IMR-90 (cell line): ENCODE data around the gene FMO4. TPM values are rescaled to one million over a fixed set of nuclear protein-coding genes. Genes with fewer than 3 reads are reported as not detected.

Source experiments
- ATAC-seq: fragments of 200-7000 bp; cut with Tn5 transposase; 2 replicates; pipeline ENCODE4 v1.9.1; 2020; ENCODE audit warnings: low read depth, mild to moderate bottlenecking, moderate library complexity
- BruUV-seq: library from RNA; stranded (reverse); fragments of 400-500 nt; replicated peaks from 2 replicates; lab custom pipeline; 2021; lab: Mats Ljungman, UMichigan
- CTCF ChIA-PET: fragments of 300-600 bp; formaldehyde crosslinking; extraction: SDS; loops from one replicate; lab custom pipeline; 2021; ENCODE audit warnings: antibody characterized with exemption; lab: Yijun Ruan, JAX
- POLR2A ChIA-PET: fragments of 300-600 bp; sonication (Branson Sonifier 250); formaldehyde crosslinking; loops from one replicate; lab custom pipeline; 2022; ENCODE audit warnings: antibody characterized with exemption; ENCODE audit not compliant: unreplicated experiment; lab: Charles Lee
- DNase-seq: peaks from one replicate; pipeline ENCODE4 v3.0.0; 2013
- H2AFZ ChIP-seq: replicated peaks from 2 replicates; pipeline ENCODE3; 2013; ENCODE audit warnings: low read length, mild to moderate bottlenecking; ENCODE audit not compliant: poor library complexity
- H2AK5ac ChIP-seq: 2 replicates; pipeline ENCODE4 v1.6.1; 2013; ENCODE audit warnings: low read depth, low read length, inconsistent platforms
- H2AK9ac ChIP-seq: replicated peaks from 2 replicates; pipeline ENCODE3; 2013; ENCODE audit warnings: mild to moderate bottlenecking, low read depth, low read length, moderate library complexity; ENCODE audit not compliant: poor library complexity
- H2BK120ac ChIP-seq: 2 replicates; pipeline ENCODE4 v1.6.1; 2013; ENCODE audit warnings: low read depth, low read length, inconsistent platforms
- H2BK15ac ChIP-seq: 3 replicates; pipeline ENCODE4 v1.6.1; 2013; ENCODE audit warnings: low read depth, low read length, inconsistent platforms
- H2BK20ac ChIP-seq: 2 replicates; pipeline ENCODE4 v1.6.1; 2013; ENCODE audit warnings: low read depth, mild to moderate bottlenecking, inconsistent platforms, low read length, moderate library complexity
- H2BK5ac ChIP-seq: 2 replicates; pipeline ENCODE4 v1.6.1; 2013; ENCODE audit warnings: mild to moderate bottlenecking, low read depth, low read length, inconsistent platforms; ENCODE audit not compliant: poor library complexity, severe bottlenecking
- H3K14ac ChIP-seq: replicated peaks from 2 replicates; pipeline ENCODE4 v1.6.1; 2013; ENCODE audit warnings: low read depth, low read length, inconsistent platforms
- H3K18ac ChIP-seq: 2 replicates; pipeline ENCODE4 v1.6.1; 2013; ENCODE audit warnings: low read depth, low read length, control low read depth
- H3K23ac ChIP-seq: 2 replicates; pipeline ENCODE4 v1.6.1; 2013; ENCODE audit warnings: low read depth, low read length, inconsistent platforms
- H3K27ac ChIP-seq: 2 replicates; pipeline ENCODE4 v1.5.1; 2013; ENCODE audit warnings: mild to moderate bottlenecking, control low read depth, low read length; ENCODE audit not compliant: insufficient read depth
- H3K27me3 ChIP-seq: 2 replicates; pipeline ENCODE4 v1.6.1; 2013; ENCODE audit warnings: low read length; ENCODE audit not compliant: control insufficient read depth, insufficient read depth
- H3K36me3 ChIP-seq: 2 replicates; pipeline ENCODE4 v1.6.1; 2013; ENCODE audit warnings: low read length, mixed read lengths; ENCODE audit not compliant: control insufficient read depth, insufficient read depth
- H3K4ac ChIP-seq: 2 replicates; pipeline ENCODE4 v1.6.1; 2013; ENCODE audit warnings: low read depth, low read length, inconsistent platforms
- H3K4me1 ChIP-seq: 2 replicates; pipeline ENCODE4 v1.6.1; 2013; ENCODE audit warnings: low read length, mixed read lengths; ENCODE audit not compliant: control insufficient read depth, insufficient read depth
- H3K4me2 ChIP-seq: 2 replicates; pipeline ENCODE4 v1.6.1; 2013; ENCODE audit warnings: low read depth, mild to moderate bottlenecking, control low read depth, low read length, moderate library complexity
- H3K4me3 ChIP-seq: 2 replicates; pipeline ENCODE4 v1.5.1; 2013; ENCODE audit warnings: low read depth, mild to moderate bottlenecking, control low read depth, low read length, moderate library complexity; ENCODE audit not compliant: insufficient read depth
- H3K56ac ChIP-seq: 2 replicates; pipeline ENCODE4 v1.6.1; 2013; ENCODE audit warnings: low read length, inconsistent platforms; ENCODE audit not compliant: insufficient read depth; ENCODE audit errors: extremely low read depth
- H3K79me1 ChIP-seq, 2 experiments: 2 replicates each; pipeline ENCODE4 v1.6.1; 2013; ENCODE audit warnings: low read length in 2 of 2, inconsistent platforms in 1 of 2, low read depth in 1 of 2
- H3K9ac ChIP-seq: 2 replicates; pipeline ENCODE4 v1.6.1; 2013; ENCODE audit warnings: low read depth, low read length, control low read depth
- H3K9me1 ChIP-seq: 2 replicates; pipeline ENCODE4 v1.6.1; 2013; ENCODE audit warnings: low read length, inconsistent platforms; ENCODE audit not compliant: insufficient read depth
- H3K9me3 ChIP-seq: 2 replicates; pipeline ENCODE4 v1.6.1; 2013; ENCODE audit warnings: low read length; ENCODE audit not compliant: control insufficient read depth, insufficient read depth
- H4K20me1 ChIP-seq: 2 replicates; pipeline ENCODE4 v1.6.1; 2013; ENCODE audit warnings: low read length, inconsistent platforms; ENCODE audit not compliant: insufficient read depth
- H4K5ac ChIP-seq: 2 replicates; pipeline ENCODE4 v1.6.1; 2013; ENCODE audit warnings: mild to moderate bottlenecking, low read depth, low read length, control low read depth
- H4K8ac ChIP-seq, 2 experiments: 2 replicates each; pipeline ENCODE4 v1.6.1; 2013; ENCODE audit warnings: low read depth in 2 of 2, low read length in 2 of 2, control low read depth in 1 of 2, inconsistent platforms in 1 of 2
- H4K91ac ChIP-seq: 2 replicates; pipeline ENCODE4 v1.6.1; 2013; ENCODE audit warnings: low read depth, low read length, inconsistent platforms; ENCODE audit not compliant: insufficient read depth
- BHLHE40 ChIP-seq: fragments of 150-350 bp; IDR thresholded peaks from 2 replicates; pipeline ENCODE4 v1.6.1; 2016; ENCODE audit warnings: mild to moderate bottlenecking, low read depth, low read length
- CEBPB ChIP-seq: IDR thresholded peaks from 2 replicates; pipeline ENCODE4 v1.6.1; 2012; ENCODE audit warnings: low read depth, low read length, improper control_type of control experiment
- WGBS, 2 experiments: methylation state at CpG; one replicate each; pipeline versions ENCODE4 v1.1.5 to v1.1.7; 2013; ENCODE audit warnings: missing lambda C conversion rate in 2 of 2; ENCODE audit not compliant: insufficient read length in 1 of 2; ENCODE audit errors: extremely low coverage in 2 of 2; 5-methylcytosine and 5-hydroxymethylcytosine counted together
- dilution Hi-C: fragments of 300-500 bp; cut with HindIII; formaldehyde crosslinking; loops from one replicate; pipeline ENCODE4 v1.14.3; 2018; ENCODE audit warnings: low sequenced_read_pairs; ENCODE audit not compliant: unreplicated experiment
- in situ Hi-C: fragments of 300-500 bp; cut with MboI; formaldehyde crosslinking; loops from 3 replicates; pipeline ENCODE4 v1.14.3; 2019; ENCODE audit warnings: low sequenced_read_pairs, inconsistent platforms, mixed read lengths
- intact Hi-C: fragments of 100-400 bp; cut with micrococcal nuclease; formaldehyde crosslinking; loops from 2 replicates; pipeline ENCODE4 v1.10.0; 2022
- polyA plus RNA-seq, 3 experiments: library from polyadenylated mRNA; depleted of rRNA; stranded (reverse); fragments of >200 nt; gene quantifications; 2 replicates each; pipeline ENCODE4 v1.2.3, GENCODE V29; 2012; ENCODE audit warnings: low replicate concordance in 1 of 3
- total RNA-seq: library from RNA; depleted of rRNA; stranded (reverse); fragments of >200 nt; gene quantifications from 2 replicates; pipeline ENCODE4 v1.2.3, GENCODE V29; 2012

Gene FMO4
- total and polyA plus RNA-seq, 2 of the 4 experiments (the other 2 are of a cell fraction) = 0.36 to 0.55 TPM

DNA sequence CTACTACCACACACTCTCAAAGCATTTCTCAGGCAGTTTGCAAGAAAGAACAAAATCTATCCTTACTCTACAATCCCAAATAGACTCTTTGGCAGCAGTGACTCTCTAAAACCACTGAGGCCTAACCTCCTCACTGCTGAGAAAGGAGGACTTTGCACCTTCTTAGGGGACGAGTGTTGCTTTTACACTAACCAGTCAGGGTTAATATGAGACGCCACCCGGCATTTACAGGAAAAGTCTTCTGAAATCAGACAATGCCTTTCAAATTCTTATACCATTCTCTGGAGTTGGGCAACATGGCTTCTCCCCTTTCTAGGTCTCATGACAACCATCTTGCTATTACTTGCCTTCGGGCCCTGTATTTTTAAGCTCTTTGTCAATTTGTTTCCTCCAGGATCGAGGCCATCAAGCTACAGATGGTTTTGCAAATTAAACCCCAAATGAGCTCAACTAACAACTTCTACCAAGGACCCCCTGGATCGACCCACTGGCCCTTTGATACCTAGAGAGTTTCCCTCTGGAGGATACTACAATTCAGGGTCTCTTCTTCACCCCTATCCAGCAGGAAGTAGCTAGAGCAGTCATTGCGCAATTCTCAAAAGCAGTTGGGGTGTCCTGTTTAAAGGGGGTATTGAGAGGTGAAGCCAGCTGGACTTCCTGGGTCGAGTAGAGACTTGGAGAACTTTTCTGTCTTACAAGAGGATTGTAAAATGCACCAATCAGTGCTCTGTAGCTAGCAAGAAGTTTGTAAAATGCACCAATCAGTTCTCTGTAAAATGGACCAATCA lies 2.0 kb upstream of the FMO4 start:
- H3K9me1 ChIP-seq = no peaks in the 10 kb centered on the region
- no peak overlapping the region for H2BK20ac ChIP-seq
- H4K8ac ChIP-seq = no peak overlapping the region
- TF ChIP-seq BHLHE40 = no peak
- peak; percentile 79 for TF ChIP-seq CEBPB
- H2BK5ac ChIP-seq = no peak overlapping the region
- H2BK15ac ChIP-seq = no peak overlapping the region
- no peaks in the 10 kb centered on the region for H3K36me3 ChIP-seq
- H3K4me3 ChIP-seq = no peak overlapping the region
- BruUV-seq = no TSS peak
- dilution Hi-C loops = no loop called here
- no peak overlapping the region for H2AK9ac ChIP-seq
- no peak overlapping the region for H3K14ac ChIP-seq
- intact Hi-C loops = loop anchor here (2.0 to 5.0 kb wide), 5 partner anchors 61 to 230 kb away; no protein-coding TSS in a partner anchor
- H3K23ac ChIP-seq = no peak overlapping the region
- no peak overlapping the region for H4K5ac ChIP-seq
- no peak overlapping the region for H3K4me2 ChIP-seq
- H3K27me3 ChIP-seq = no peaks in the 10 kb centered on the region
- H3K9me3 ChIP-seq = no peaks in the 10 kb centered on the region
- H2BK120ac ChIP-seq = no peak overlapping the region
- H3K9ac ChIP-seq = no peak overlapping the region
- WGBS, 2 experiments = 82% methylated on average over 2 of the region's 8 CpGs; no CpG with 5 or more reads in 1 of the 2 experiments
- POLR2A ChIA-PET = no interaction called here
- no peak overlapping the region for H3K56ac ChIP-seq
- no peak overlapping the region for H3K18ac ChIP-seq
- H4K91ac ChIP-seq = no peak overlapping the region
- in situ Hi-C loops = no loop called here
- no peak for ATAC-seq
- DNase-seq = no peak
- H3K79me1 ChIP-seq = no peaks in the 10 kb centered on the region
- H3K27ac ChIP-seq = no peak overlapping the region
- 0 out of 2 replicates have a peak, but pooled peaks cover 2% of the 10 kb centered on the region for H3K4me1 ChIP-seq
- H3K4ac ChIP-seq = no peak overlapping the region
- no peaks in the 10 kb centered on the region for H4K20me1 ChIP-seq
- no peak overlapping the region for H2AFZ ChIP-seq
- no peak overlapping the region for H2AK5ac ChIP-seq
- CTCF ChIA-PET = no interaction called here
